Coronary artery (tissue), 2 donors: ENCODE results near the gene GRIK3.

Experiments used
- DNase-seq: peaks from one replicate; pipeline ENCODE4 v3.0.0-alpha.2; 2017; ENCODE audit warnings: low spot score
- H3K27ac ChIP-seq, 2 donors: fragments of 200-600 bp; sonication (generic); one replicate each; pipeline ENCODE4 v1.5.1; 2016 to 2019
- H3K4me3 ChIP-seq: fragments of 200-600 bp; sonication (generic); 2 replicates; pipeline ENCODE4 v1.5.1; 2016; ENCODE audit warnings: mild to moderate bottlenecking, moderate library complexity
- CTCF ChIP-seq: fragments of 200-600 bp; sonication (generic); IDR thresholded peaks from one replicate; pipeline ENCODE4 v1.5.1; 2019; ENCODE audit warnings: antibody characterized with exemption

GRIK3 gene

GRCh38 chr1:36759355-36759754 lies 275.0 kb downstream of the GRIK3 start:
- H3K4me3 ChIP-seq: no peak overlapping the region
- no peak overlapping the region for H3K27ac ChIP-seq
- TF ChIP-seq CTCF: no peak
- DNase-seq: no peak

- Histone ChIP-seq H3K27ac (no peak overlapping the region), H3K4me3 (no peak overlapping the region)
- no peak for TF ChIP-seq CTCF
- DNase-seq: no peak
These were observed 278.7 kb downstream of the GRIK3 start for GRCh38 chr1:36755303-36756230.

GRCh38 chr1:36754366-36754765 lies 279.9 kb downstream of the GRIK3 start:
- no peak for TF ChIP-seq CTCF
- no peak for DNase-seq
- no peak overlapping the region for H3K4me3 ChIP-seq

GRCh38 chr1:36753451-36753850 lies 280.9 kb downstream of the GRIK3 start:
- DNase-seq: no peak
- Histone ChIP-seq H3K27ac (no peak overlapping the region), H3K4me3 (no peak overlapping the region)
- no peak for TF ChIP-seq CTCF

More at GRCh38 chr1:36754366-36754765, 279.9 kb downstream of the GRIK3 start:
- H3K27ac ChIP-seq: no peak overlapping the region

- no peak overlapping the region for H3K4me3 ChIP-seq
- no peak overlapping the region for H3K27ac ChIP-seq
- no peak for TF ChIP-seq CTCF
- no peak for DNase-seq
These were observed 281.4 kb downstream of the GRIK3 start for GRCh38 chr1:36752891-36753361.

GRCh38 chr1:36752431-36752830 lies 281.9 kb downstream of the GRIK3 start:
- Histone ChIP-seq H3K4me3 (no peak overlapping the region), H3K27ac (no peak overlapping the region)
- DNase-seq: no peak
- TF ChIP-seq CTCF: no peak

GRCh38 chr1:36751525-36751924 lies 282.8 kb downstream of the GRIK3 start:
- Histone ChIP-seq H3K27ac (no peak overlapping the region), H3K4me3 (no peak overlapping the region)
- DNase-seq: no peak
- TF ChIP-seq CTCF: no peak
